Spinal cord (tissue), 10 donors: Measurements from ENCODE around the gene NAA50. TPM values are rescaled to one million over a fixed set of nuclear protein-coding genes. Genes with fewer than 3 reads are reported as not detected.

Experiments used
- DNase-seq, 6 donors: peaks; one replicate each; pipeline versions ENCODE4 v3.0.0 to v3.0.0-alpha.2; 2013 to 2015; ENCODE audit warnings: low spot score in 6 of 6, low read depth in 4 of 6
- H3K27ac ChIP-seq: one replicate; pipeline ENCODE4 v1.5.1; 2013; ENCODE audit warnings: low read depth, low read length, control low read depth
- H3K27me3 ChIP-seq: one replicate; pipeline ENCODE4 v1.6.1; 2013; ENCODE audit warnings: low read length; ENCODE audit not compliant: control insufficient read depth, insufficient read depth
- H3K36me3 ChIP-seq: one replicate; pipeline ENCODE4 v1.6.1; 2013; ENCODE audit warnings: low read length; ENCODE audit not compliant: control insufficient read depth, insufficient read depth
- H3K4me1 ChIP-seq: one replicate; pipeline ENCODE4 v1.6.1; 2013; ENCODE audit warnings: low read length; ENCODE audit not compliant: control insufficient read depth, insufficient read depth
- H3K4me3 ChIP-seq: one replicate; pipeline ENCODE4 v1.5.1; 2013; ENCODE audit warnings: low read depth, low read length, control low read depth
- H3K9me3 ChIP-seq: one replicate; pipeline ENCODE4 v1.6.1; 2013; ENCODE audit warnings: low read length; ENCODE audit not compliant: control insufficient read depth, insufficient read depth
- WGBS: methylation state at CpG from one replicate; pipeline ENCODE4 v1.1.5; 2013; ENCODE audit warnings: missing lambda C conversion rate; ENCODE audit not compliant: insufficient coverage; 5-methylcytosine and 5-hydroxymethylcytosine counted together
- polyA plus RNA-seq, 2 donors: library from polyadenylated mRNA; unstranded; fragments of 120-200 nt; gene quantifications; one replicate each; pipeline ENCODE4 v1.2.1, GENCODE V29; 2013; ENCODE audit not compliant: insufficient read length in 2 of 2
- total RNA-seq, 2 donors: library from RNA; depleted of rRNA in 1 of 2; stranded (reverse); fragments of 120-200 nt in 1 of 2; fragments of >200 nt in 1 of 2; gene quantifications; one replicate each; pipeline versions ENCODE4 v1.2.3 to v1.2.4, GENCODE V29; 2013 to 2014
- donor health status: healthy.

Gene NAA50
- total and polyA plus RNA-seq, 4 donors: 74.2 to 99.0 (median 80.0) TPM

DNA sequence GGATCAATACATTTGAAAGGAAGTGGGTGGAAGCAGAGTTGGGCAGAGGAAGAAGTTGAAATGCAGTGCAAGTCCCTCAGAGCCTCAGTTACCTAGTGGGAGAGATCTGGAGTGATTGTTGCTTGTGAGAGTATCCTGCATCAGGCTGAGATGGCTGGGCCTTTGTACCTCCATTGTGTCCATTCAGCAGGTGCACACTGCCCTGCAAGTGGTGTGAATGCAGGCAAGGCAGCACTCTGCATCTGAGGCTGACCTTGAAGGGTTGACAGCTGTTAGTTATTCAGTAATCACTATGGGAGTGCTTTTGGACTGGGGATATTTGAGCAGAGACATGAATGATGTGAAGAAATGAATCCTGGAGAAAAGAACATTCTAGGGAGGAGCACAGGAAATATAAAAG, 25.9 kb upstream of the NAA50 start:
- Histone ChIP-seq H3K9me3 (no peaks in the 10 kb centered on the region), H3K27me3 (no peaks in the 10 kb centered on the region), H3K36me3 (no peaks in the 10 kb centered on the region), H3K4me3 (no peak overlapping the region), H3K27ac (no peak overlapping the region), H3K4me1 (no peaks in the 10 kb centered on the region)
- DNase-seq: peak in 1 of 6 donors; percentile 2

DNA sequence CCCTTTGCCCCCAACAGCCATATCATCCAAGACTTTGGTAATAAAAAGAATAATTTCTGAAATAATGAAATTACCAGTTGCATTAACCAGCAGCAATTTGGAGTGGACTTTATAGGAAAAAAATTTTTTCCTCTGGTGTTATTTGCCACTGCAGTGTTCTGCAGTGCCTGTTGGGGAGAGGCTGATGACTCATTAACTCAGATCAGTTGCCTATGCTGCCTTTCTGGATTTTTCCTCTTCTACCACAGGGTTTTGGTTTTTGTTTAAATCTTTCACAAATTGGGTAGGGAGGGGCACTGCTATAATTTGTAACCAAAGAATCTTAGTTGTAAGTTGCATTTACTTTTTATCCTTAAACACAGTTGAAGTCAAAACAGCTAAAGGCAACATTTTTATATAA, 23.5 kb upstream of the NAA50 start:
- Histone ChIP-seq H3K27me3 (no peaks in the 10 kb centered on the region), H3K36me3 (no peaks in the 10 kb centered on the region), H3K4me3 (no peak overlapping the region), H3K9me3 (no peaks in the 10 kb centered on the region), H3K27ac (no peak overlapping the region), H3K4me1 (no peaks in the 10 kb centered on the region)
- no peak for DNase-seq

DNA sequence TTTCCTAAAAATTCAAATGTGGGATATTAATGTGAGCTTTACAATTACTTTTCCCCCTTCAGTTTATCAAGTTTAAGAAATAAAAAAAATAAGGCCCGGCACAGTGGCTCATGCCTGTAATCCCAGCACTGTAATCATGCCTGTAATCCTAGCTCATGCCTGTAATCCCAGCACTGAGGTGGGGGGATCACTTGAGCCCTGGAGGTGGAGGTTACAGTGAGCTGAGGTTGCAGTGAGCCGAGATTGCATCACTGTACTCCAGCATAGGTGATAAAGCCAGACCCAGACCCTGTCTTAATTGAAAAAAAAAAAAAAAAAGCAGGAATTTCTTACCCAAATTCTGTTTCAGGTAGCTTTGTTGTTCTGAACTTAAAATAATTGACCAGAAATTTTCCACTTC, 18.6 kb upstream of the NAA50 start:
- Histone ChIP-seq H3K27me3 (no peaks in the 10 kb centered on the region), H3K4me3 (no peak overlapping the region), H3K9me3 (no peaks in the 10 kb centered on the region), H3K4me1 (no peaks in the 10 kb centered on the region), H3K36me3 (no peaks in the 10 kb centered on the region), H3K27ac (no peak overlapping the region)
- no CpG with 5 or more reads among the region's 2 CpGs for WGBS
- DNase-seq: no peak

DNA sequence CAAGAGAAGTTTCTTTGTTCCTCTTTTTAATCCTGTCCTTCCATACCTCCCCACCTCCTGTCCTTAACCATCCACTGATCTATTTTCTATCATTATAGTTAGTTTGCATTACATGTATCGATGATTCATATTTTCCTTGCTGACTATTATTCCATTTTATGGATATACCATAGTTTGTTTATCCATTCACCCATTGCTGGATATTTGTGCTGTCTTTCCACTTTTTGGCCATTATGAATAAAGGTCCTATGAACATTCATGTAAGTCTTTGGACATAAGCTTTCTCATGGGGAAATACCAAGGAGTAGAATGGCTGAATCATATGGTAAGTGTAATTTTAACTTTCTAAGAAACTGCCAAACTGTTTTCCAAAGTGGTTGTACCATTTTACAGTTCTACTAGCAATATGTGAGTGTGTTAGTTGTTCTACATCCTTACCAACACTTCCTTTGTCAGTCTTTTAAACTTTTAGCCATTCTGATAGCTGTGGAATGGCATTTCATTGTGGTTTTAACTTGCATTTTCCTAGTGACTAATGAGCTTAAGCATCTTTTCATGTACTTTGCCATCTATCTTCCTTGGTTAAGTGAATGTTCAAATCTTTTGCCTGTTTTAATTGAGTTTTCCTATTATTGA, 12.5 kb upstream of the NAA50 start:
- H3K4me1 ChIP-seq: no peaks in the 10 kb centered on the region
- peaks cover 3% of the 10 kb centered on the region for H3K9me3 ChIP-seq
- H3K4me3 ChIP-seq: no peak overlapping the region
- no peaks in the 10 kb centered on the region for H3K36me3 ChIP-seq
- no peak overlapping the region for H3K27ac ChIP-seq
- H3K27me3 ChIP-seq: no peaks in the 10 kb centered on the region
- whole genome bisulfite sequencing: no CpG with 5 or more reads among the region's 1 CpG
- DNase-seq: no peak

DNA sequence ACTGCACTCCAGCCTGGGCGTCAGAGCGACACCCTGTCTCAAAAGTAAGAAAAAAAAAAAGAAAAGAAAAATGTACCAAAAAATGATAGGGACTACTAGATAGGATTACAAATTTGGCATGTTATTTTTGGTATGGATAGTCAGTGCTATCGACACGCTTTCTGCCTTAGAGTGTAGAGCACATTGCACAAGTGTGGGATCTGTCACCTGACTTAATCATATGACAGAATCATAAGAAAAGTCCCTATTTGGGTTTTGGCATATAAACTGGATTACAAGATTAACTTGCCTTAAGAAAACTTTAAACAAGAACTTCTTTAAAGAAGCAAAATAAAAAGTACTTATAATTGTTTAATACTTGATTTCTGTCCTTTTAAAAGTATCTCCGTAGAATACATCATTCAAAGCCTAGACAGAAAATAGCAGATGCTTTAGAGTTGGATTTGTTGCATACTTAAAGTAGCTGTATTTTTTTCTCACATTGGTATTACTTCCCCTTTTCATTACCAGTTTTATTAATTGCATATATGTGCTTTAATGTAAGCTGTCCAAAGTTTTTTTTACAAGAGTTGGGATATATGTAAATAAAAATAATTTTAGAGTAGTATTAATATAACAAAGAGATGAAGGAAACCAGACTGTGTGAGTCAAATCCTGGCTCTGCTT, 8.6 kb upstream of the NAA50 start:
- no CpG with 5 or more reads among the region's 5 CpGs for WGBS
- Histone ChIP-seq H3K9me3 (peaks cover 3% of the 10 kb centered on the region), H3K4me3 (no peak overlapping the region), H3K36me3 (no peaks in the 10 kb centered on the region), H3K27ac (no peak overlapping the region), H3K4me1 (no peaks in the 10 kb centered on the region), H3K27me3 (no peaks in the 10 kb centered on the region)
- no peak for DNase-seq

DNA sequence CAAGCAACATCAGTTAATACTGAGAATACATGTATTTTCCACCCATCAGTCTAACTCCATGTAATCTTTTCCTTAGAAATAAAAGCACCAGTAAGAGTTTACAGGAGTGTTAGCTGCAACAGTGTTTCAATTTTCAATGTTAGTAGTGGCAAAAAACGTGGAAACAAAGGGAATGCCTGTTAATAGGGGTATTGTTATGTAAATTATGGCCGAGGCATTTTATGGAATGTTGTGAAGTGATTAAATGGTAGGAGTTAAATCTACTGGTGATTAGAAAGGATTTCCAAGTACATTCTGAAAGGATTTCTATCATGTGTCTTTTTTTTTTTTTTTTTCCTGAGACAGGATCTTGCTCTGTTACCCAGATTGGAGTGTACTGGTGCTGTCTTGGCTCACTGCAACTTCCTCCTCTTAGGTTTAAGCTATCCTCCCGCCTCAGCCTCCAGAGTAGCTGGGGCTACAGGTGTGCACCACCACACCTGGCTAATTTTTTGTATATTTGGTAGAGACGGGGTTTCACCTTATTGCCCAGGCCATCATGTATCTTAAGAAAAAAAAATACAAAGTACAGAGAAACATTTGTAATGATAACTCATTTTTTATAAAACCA, 7.4 kb upstream of the NAA50 start:
- H3K36me3 ChIP-seq: no peaks in the 10 kb centered on the region
- H3K27ac ChIP-seq: no peak overlapping the region
- H3K27me3 ChIP-seq: no peaks in the 10 kb centered on the region
- no peak for DNase-seq
- WGBS: 0% methylated on average over 2 of the region's 4 CpGs
- H3K9me3 ChIP-seq: peaks cover 3% of the 10 kb centered on the region
- H3K4me1 ChIP-seq: no peaks in the 10 kb centered on the region
- H3K4me3 ChIP-seq: no peak overlapping the region

DNA sequence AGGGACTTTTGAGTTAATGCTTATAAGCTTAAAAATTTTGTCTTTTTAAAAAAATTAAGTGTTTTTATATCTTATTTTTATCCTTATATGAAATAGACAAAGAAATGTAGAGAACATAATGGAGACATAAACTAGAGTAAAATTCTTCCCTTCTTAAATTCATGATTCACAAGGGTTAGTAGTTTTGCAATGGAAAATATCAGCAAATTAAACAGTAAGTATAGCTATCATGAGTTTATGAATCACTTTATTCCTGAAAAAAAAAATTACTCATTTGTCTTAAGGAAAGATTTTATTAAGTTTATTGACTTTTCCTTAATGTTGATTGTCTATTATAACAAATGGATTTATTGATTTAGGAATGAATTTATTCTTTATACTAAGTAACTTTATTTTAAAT, 5.1 kb upstream of the NAA50 start:
- no peak for DNase-seq

DNA sequence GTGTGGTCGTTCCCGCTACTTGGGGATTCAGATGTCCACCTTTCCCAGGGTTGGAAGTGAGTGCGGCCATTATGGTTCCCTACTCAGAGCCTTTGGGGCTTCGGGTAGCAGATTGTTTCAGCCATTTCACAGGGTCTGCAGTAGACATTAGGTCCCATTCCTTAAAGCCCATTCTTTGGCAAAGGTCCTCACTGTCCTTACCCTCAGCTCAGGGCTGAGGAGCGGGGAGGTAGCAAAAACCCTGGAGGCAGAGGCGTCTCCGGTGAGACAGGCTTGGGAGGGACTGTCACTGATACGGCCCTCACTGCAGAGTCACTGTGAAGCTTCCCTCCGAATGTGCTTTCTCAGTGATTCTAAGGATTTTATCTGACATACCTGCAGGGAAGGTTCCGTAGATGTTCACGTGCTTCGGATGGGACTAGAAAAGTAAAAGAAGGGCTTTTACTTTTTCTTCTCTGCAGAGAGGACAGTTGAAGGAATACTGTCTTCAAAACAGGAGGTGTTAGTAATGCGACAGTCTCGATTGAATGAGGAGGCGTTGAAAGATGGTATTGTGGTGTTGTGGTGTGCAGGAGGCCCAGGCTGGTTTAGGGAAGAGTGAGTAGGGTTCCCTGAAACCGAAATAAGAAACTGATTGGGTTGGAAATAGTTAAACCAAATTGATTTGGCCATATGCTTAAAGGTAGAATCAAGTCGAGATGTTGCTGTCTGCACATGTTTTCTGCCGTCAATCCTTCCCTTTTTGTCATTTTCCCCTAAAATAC, 1.4 kb upstream of the NAA50 start:
- Histone ChIP-seq H3K4me3 (peak overlapping the region; percentile 98), H3K27me3 (no peaks in the 10 kb centered on the region), H3K4me1 (peaks cover 5% of the 10 kb centered on the region), H3K36me3 (no peaks in the 10 kb centered on the region), H3K9me3 (no peaks in the 10 kb centered on the region), H3K27ac (peak overlapping the region; percentile 100)
- 0% methylated on average over 16 of the region's 18 CpGs for WGBS
- peak in 5 of 6 donors; percentile 14 to 66 (median 43) for DNase-seq

More for the DNA sequence above, 5.1 kb upstream of the NAA50 start:
- H3K4me1 ChIP-seq: no peaks in the 10 kb centered on the region
- no peak overlapping the region for H3K27ac ChIP-seq
- no peaks in the 10 kb centered on the region for H3K9me3 ChIP-seq
- H3K27me3 ChIP-seq: no peaks in the 10 kb centered on the region
- H3K4me3 ChIP-seq: no peak overlapping the region
- no peaks in the 10 kb centered on the region for H3K36me3 ChIP-seq

DNA sequence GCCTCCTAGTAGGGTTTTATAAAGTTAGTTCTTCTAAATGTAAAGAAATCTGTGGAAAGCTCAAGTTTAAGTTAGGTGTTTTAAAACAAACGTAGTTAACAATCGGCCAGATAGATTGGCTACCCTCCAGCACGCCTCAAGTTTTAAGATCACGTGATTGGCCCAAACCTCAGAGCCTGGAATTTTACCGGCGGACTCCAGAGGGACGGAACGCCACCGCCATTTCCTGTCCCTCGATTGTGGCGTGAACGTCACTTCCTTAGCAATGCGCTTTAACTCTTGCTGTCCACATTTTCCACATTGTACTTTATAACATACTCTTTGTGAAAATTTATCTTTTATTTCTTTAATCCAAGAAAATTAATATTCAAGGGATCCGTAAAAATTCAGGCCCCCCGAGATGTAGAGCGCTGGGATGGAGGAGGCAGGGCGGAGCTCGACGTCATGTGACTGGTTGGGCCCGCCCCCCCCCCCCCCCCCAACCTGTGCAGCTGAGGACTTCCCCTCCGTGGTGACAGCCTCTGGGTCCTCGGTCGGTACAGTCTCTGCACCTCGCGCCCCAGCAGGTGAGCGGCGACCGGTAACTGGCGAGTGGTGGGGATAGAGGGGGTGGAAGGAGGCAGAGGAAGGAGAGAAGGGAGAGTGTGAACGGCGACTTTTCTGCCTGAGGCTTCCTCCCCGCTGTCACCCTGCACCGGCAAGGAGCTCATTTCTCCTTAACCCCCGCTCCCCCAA, 666 bp upstream of the NAA50 start, which contains the start of gene ATP6V1A:
TSS of gene ATP6V1A (plus strand) at position 488 of the 735 bp plus-strand sequence. CDS start 31,719 bp downstream, outside the sequence.
- Histone ChIP-seq H3K4me1 (peaks cover 5% of the 10 kb centered on the region), H3K9me3 (no peaks in the 10 kb centered on the region), H3K4me3 (peak within 1 kb of the TSS; percentile 98), H3K27me3 (no peaks in the 10 kb centered on the region), H3K27ac (peak within 1 kb of the TSS; percentile 100), H3K36me3 (no peaks in the 10 kb centered on the region)
- under 1% methylated on average over 18 of the region's 34 CpGs for WGBS
- DNase-seq: peak; percentile 93 to 99 (median 96)
